Memory B cell (primary cell): ENCODE results near the gene VAV3.
A peak's percentile ranks its signal among the peaks of the same experiment; 100 is the strongest.
"Not testable (repeated sequence)": the region's sequence is repeated elsewhere in the genome, so short reads cannot be mapped to it uniquely, and the experiment has no call there.

Source experiments
- ATAC-seq: fragments of 150-1000 bp; cut with Tn5 transposase; 2 replicates; pipeline ENCODE4 v1.10.0; 2021; ENCODE audit warnings: low read depth, mild to moderate bottlenecking, moderate library complexity
- DNase-seq, 2 donors: peaks; one replicate each; pipeline ENCODE4 v3.0.0; 2022; ENCODE audit warnings: low spot score in 2 of 2
- H3K27ac Mint-ChIP-seq: one replicate; pipeline ENCODE4 v1.8.0; 2022; ENCODE audit warnings: mild to moderate bottlenecking, moderate library complexity, mixed read lengths
- H3K27me3 Mint-ChIP-seq: one replicate; pipeline ENCODE4 v1.8.0; 2022; ENCODE audit warnings: mixed read lengths
- H3K36me3 Mint-ChIP-seq: one replicate; pipeline ENCODE4 v1.8.0; 2022; ENCODE audit warnings: mild to moderate bottlenecking, mixed read lengths
- H3K4me1 Mint-ChIP-seq: one replicate; pipeline ENCODE4 v1.8.0; 2022; ENCODE audit warnings: mixed read lengths
- H3K4me3 Mint-ChIP-seq: one replicate; pipeline ENCODE4 v1.8.0; 2022; ENCODE audit warnings: mild to moderate bottlenecking, moderate library complexity, mixed read lengths
- H3K9me3 Mint-ChIP-seq: one replicate; pipeline ENCODE4 v1.8.0; 2022; ENCODE audit warnings: mixed read lengths

The VAV3 gene, protein sequence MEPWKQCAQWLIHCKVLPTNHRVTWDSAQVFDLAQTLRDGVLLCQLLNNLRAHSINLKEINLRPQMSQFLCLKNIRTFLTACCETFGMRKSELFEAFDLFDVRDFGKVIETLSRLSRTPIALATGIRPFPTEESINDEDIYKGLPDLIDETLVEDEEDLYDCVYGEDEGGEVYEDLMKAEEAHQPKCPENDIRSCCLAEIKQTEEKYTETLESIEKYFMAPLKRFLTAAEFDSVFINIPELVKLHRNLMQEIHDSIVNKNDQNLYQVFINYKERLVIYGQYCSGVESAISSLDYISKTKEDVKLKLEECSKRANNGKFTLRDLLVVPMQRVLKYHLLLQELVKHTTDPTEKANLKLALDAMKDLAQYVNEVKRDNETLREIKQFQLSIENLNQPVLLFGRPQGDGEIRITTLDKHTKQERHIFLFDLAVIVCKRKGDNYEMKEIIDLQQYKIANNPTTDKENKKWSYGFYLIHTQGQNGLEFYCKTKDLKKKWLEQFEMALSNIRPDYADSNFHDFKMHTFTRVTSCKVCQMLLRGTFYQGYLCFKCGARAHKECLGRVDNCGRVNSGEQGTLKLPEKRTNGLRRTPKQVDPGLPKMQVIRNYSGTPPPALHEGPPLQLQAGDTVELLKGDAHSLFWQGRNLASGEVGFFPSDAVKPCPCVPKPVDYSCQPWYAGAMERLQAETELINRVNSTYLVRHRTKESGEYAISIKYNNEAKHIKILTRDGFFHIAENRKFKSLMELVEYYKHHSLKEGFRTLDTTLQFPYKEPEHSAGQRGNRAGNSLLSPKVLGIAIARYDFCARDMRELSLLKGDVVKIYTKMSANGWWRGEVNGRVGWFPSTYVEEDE

DNA sequence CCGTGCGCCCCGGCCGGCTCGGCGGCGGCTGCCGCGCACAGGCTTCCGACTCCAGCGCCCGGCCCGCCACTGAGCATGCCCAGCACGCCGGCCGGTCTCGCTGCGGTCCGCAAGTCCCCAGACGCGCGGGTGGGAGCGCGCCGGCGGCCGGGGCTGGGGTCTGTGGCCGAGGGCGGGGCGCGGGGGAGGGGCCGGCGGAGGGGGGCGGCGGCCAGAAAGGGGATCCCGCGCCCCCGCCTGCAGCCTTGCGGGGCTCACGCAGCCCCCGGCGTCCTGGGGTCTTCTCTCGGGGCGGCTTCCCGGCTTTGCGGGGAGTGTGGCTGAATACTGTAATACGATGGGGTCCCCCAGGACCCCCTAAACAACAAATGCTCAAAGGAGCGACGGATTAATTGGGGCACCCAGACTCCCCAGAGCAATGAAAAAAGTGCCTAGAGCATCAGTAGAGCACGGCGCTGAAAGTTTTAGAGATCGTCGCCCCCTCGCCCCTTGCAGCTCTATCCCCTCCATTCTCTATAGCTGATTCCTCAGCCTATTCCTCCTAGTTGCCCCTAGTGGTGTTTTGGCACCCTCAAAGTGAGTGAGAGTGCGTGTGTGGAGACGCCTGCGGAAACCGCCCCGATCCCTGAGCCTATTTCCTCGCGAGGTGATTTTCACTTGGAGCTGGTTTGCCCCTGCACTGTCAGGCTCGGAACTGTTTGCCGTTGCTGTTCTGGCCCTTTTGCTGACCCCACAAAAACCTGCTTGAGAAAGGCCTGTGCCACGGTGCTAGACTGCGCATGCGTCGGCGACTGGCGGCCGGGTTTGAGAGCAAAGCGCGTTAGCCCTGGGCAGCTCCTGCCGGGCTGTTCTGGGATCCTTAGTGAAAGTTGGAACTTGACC lies at the start of gene VAV3:
Gene VAV3 (minus strand): TSS at position 71 of the 882 bp plus-strand sequence. CDS start 311 bp downstream, outside the sequence.
- H3K9me3 Mint-ChIP-seq = no peaks in the 10 kb centered on the region
- H3K4me3 Mint-ChIP-seq = peak within 1 kb of the TSS; percentile 97
- no peaks in the 10 kb centered on the region for H3K27me3 Mint-ChIP-seq
- DNase-seq (peak; percentile 59 to 64), ATAC-seq (peak; percentile 58)
- H3K36me3 Mint-ChIP-seq = no peaks in the 10 kb centered on the region
- H3K4me1 Mint-ChIP-seq = peaks cover 15% of the 10 kb centered on the region
- H3K27ac Mint-ChIP-seq = peak within 1 kb of the TSS; percentile 97

DNA sequence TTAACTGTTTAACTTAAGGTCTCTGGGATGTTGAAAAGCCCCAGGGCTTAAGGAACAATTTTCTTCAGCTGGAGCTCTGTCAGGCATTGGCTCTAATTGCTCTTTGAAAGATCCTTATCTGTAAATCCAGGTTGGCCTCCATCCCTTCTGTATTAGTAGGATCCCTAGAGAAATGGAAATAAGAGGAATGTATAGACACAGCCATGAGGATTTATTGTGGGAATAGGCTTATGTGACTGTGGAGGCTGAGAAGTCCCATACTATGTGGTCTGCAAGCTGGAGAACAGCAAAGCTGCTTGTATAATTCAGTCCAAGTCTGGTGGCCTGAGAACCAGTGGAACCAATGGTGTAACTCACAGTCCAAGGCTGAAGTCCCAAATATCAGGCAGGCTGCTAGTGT lies 47.6 kb upstream of the VAV3 start:
- H3K27ac Mint-ChIP-seq = no peak overlapping the region
- no peak overlapping the region for H3K4me3 Mint-ChIP-seq
- no peaks in the 10 kb centered on the region for H3K9me3 Mint-ChIP-seq
- ATAC-seq (no peak), DNase-seq (no peak)
- peaks cover 2% of the 10 kb centered on the region for H3K27me3 Mint-ChIP-seq
- H3K36me3 Mint-ChIP-seq = no peaks in the 10 kb centered on the region
- peaks cover 3% of the 10 kb centered on the region for H3K4me1 Mint-ChIP-seq

DNA sequence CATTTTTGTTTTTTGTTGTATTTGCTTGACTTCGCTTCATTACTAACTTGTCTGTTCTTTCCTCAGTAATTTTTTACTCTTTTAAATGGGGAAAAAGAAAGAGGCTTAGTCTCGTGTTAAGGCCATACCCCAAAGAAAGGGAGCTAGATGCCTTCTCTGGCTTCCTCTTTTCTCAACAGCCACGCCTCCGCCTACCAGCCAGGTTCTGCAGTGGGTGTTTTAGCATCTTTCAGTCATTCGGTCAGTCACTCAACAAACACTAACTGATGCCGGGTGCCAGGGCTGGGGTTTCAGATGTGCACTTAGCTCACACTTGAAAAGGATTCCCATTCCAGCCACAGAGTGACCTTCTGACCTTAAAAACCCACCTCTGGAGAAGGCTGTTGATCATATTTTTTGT lies 46.3 kb upstream of the VAV3 start:
- no peak for ATAC-seq
- Mint-ChIP-seq H3K36me3 (no peaks in the 10 kb centered on the region), H3K27me3 (peaks cover 2% of the 10 kb centered on the region), H3K4me3 (no peak overlapping the region), H3K4me1 (peaks cover 6% of the 10 kb centered on the region), H3K27ac (no peak overlapping the region), H3K9me3 (no peaks in the 10 kb centered on the region)
- DNase-seq = no peak

DNA sequence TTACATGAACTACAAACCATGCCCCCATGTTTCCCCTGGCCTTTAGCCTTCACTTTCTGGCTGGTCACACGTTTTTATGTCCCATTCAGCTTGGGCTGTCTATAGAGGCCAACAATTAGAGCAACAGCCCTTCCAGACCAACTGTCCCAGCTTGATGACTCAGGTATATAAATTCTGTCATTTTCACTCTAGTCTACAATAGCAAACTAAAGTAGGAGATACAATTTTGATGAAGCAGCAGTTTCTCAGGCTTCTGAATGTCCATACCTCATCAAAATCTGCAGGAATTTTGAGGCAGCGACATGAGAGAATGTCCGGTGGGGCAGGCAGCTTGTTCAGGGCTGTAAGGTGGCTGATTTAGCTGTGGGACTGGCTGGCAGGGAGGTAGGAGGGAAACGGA lies 45.6 kb upstream of the VAV3 start:
- H3K4me3 Mint-ChIP-seq = no peak overlapping the region
- H3K36me3 Mint-ChIP-seq = no peaks in the 10 kb centered on the region
- peaks cover 6% of the 10 kb centered on the region for H3K4me1 Mint-ChIP-seq
- H3K27ac Mint-ChIP-seq = no peak overlapping the region
- ATAC-seq = no peak
- H3K27me3 Mint-ChIP-seq = peaks cover 2% of the 10 kb centered on the region
- DNase-seq = no peak
- H3K9me3 Mint-ChIP-seq = no peaks in the 10 kb centered on the region

DNA sequence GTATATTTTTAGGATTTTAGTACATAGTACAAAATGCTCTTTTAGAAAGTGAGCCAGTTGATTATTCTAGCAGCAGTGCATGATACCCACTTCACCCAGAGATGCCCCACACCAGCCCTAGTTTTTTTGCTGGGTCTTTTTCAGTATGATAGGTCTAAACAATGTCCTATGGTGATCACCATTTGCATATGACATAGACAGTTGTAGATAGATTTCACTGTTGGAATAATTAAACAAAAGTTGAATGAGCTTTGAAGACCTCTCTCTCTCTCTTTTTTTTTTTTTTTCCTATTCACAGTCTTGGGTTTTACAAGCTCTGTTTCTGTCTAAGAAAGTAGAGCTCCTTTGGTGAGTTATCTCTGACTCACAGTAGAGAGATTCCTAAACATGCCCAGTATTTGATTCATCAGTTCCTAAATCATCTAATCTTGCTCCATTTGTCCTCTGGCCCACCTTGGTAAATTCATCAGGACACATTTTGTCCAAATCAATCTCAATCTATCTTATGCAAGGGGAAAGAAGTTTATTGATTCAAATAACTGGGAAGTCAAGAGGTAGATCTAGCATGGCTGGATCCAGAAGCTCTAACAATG lies 44.7 kb upstream of the VAV3 start:
- Mint-ChIP-seq H3K4me3 (no peak overlapping the region), H3K27me3 (peaks cover 2% of the 10 kb centered on the region), H3K4me1 (peaks cover 6% of the 10 kb centered on the region), H3K36me3 (no peaks in the 10 kb centered on the region), H3K27ac (no peak overlapping the region), H3K9me3 (no peaks in the 10 kb centered on the region)
- DNase-seq (no peak), ATAC-seq (no peak)

DNA sequence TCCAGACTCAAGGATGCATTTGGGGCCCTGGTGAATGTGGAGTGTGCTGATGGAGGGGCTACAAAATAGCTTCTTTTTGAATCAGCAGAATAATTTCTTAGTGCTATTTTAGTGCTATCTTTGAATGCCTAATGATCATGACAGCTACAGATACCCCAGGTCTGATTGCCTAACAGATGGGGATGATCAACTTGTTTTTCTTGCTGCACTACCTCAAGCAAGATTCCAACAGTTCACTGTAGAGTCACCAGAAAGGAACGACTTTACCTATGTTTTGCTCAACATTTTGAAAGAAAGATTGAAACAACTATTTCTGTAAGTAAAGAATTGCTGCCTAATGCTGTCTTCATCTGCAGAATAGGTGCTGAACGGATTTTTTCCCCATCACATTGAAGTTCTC lies 42.6 kb upstream of the VAV3 start:
- no peak overlapping the region for H3K4me3 Mint-ChIP-seq
- no peaks in the 10 kb centered on the region for H3K27me3 Mint-ChIP-seq
- peaks cover 6% of the 10 kb centered on the region for H3K4me1 Mint-ChIP-seq
- DNase-seq (no peak), ATAC-seq (no peak)
- H3K36me3 Mint-ChIP-seq = no peaks in the 10 kb centered on the region
- no peaks in the 10 kb centered on the region for H3K9me3 Mint-ChIP-seq
- no peak overlapping the region for H3K27ac Mint-ChIP-seq

DNA sequence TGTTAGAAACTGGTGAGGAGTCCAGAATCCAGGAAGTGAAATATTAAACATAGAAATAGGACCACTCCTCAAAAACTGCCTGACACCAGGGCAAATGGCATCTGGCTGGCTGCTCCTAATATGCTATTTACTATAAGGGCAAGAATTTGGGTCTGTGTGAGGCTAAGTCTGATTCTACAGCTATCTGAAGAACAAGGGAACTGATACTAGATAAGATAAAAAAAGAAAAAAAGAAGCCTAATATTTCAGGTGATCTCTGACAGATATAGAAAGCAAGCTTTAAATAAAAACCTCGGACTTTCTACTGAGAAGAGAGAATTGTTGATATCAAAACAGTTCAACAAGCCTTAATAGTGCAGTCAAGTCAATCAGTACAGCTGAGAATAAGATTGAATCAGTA lies 42.1 kb upstream of the VAV3 start:
- no peak for DNase-seq

DNA sequence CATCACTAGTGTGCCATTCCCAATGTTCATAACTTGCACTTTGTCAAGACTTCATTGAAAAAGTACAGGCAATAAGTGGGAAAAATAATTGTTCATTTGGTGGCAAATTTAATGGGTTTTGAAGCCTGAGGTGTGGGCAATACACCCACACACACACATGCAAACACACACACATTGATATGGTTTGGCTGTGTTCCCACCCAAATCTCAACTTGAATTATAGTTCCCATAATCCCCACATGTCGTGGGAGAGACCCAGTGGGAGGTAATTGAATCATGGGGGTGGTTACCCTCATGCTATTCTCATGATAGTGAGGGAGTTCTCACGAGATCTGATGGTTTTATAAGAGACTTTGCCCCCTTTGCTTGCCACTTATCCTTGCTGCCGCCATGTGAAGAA lies 39.9 kb upstream of the VAV3 start:
- DNase-seq, H3K4me3 Mint-ChIP-seq, H3K9me3 Mint-ChIP-seq, H3K36me3 Mint-ChIP-seq, H3K27ac Mint-ChIP-seq, H3K4me1 Mint-ChIP-seq, ATAC-seq, H3K27me3 Mint-ChIP-seq: not testable (repeated sequence)

More for the DNA sequence above, 42.1 kb upstream of the VAV3 start:
- Mint-ChIP-seq H3K36me3 (no peaks in the 10 kb centered on the region), H3K27ac (no peak overlapping the region), H3K27me3 (no peaks in the 10 kb centered on the region), H3K9me3 (no peaks in the 10 kb centered on the region), H3K4me1 (peaks cover 6% of the 10 kb centered on the region), H3K4me3 (no peak overlapping the region)
- no peak for ATAC-seq

DNA sequence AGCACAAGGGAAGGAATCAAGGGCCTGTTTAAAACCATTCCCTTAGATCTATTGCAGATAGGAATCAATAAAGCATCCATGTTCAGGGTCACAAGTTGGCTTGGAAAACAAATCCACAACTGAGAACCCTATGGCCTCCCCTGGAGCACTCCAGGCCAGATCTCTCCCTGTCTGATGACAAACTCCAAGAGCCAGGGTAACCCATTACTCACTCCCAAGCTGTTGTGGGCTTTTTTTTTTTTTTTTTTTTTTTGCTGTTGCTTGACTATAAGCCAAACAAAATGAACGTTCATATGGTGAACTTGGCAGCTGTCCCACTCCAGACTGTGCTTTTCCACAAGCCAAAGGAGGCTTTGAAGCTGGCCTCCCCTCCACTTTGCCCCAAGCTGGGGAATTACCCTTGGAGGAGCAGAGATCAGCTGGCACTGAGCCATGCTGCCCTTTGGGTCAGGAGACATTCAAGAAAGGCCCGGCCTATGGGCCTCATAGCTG lies 35.7 kb upstream of the VAV3 start:
- Mint-ChIP-seq H3K4me1 (no peaks in the 10 kb centered on the region), H3K9me3 (no peaks in the 10 kb centered on the region), H3K36me3 (no peaks in the 10 kb centered on the region), H3K27me3 (no peaks in the 10 kb centered on the region), H3K4me3 (no peak overlapping the region), H3K27ac (no peak overlapping the region)
- DNase-seq = no peak
- ATAC-seq = no peak

DNA sequence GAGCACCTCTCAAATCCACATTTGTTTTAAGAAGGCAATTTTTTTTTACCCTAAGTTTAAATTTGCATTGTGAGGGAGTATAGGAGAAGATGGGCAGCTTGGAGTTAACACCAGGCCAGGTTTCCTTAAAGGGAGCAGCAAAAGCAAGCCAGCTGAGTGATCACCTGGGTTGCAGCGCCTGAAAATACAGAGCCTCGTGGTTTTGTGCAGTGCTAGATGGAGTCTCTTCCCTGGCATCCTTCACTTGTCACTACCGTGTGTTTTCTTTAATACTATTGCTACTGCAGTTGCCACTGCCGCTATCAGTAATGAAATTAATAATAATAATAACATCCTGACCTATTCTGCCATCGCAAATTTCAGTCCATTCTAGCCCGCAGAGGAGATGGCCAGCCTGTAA lies 35.2 kb upstream of the VAV3 start:
- no peaks in the 10 kb centered on the region for H3K4me1 Mint-ChIP-seq
- DNase-seq (no peak), ATAC-seq (no peak)
- H3K27ac Mint-ChIP-seq = no peak overlapping the region
- no peaks in the 10 kb centered on the region for H3K27me3 Mint-ChIP-seq
- H3K4me3 Mint-ChIP-seq = no peak overlapping the region
- no peaks in the 10 kb centered on the region for H3K9me3 Mint-ChIP-seq
- no peaks in the 10 kb centered on the region for H3K36me3 Mint-ChIP-seq

DNA sequence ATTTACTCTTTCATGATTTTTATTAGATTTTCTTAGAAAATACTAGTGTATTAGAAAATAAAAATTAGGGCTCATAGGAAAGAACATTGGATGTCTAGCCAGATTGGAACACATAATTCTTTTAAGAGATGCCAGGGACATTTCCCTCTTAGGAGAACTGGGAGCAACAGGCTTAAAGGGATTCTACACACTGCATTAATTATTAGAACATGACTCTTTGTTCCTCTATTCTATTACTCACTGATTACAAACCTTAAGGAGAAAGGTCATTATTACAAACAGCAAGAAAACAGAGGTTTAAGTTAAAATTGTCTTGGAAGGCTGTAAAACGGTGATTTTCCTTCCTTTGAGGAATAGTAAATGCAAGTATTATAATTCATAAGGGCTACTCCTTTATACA lies 32.9 kb upstream of the VAV3 start:
- ATAC-seq = no peak
- no peak overlapping the region for H3K27ac Mint-ChIP-seq
- DNase-seq = no peak
- H3K27me3 Mint-ChIP-seq = no peaks in the 10 kb centered on the region
- no peaks in the 10 kb centered on the region for H3K9me3 Mint-ChIP-seq
- H3K4me3 Mint-ChIP-seq = no peak overlapping the region
- H3K4me1 Mint-ChIP-seq = no peaks in the 10 kb centered on the region
- no peaks in the 10 kb centered on the region for H3K36me3 Mint-ChIP-seq

DNA sequence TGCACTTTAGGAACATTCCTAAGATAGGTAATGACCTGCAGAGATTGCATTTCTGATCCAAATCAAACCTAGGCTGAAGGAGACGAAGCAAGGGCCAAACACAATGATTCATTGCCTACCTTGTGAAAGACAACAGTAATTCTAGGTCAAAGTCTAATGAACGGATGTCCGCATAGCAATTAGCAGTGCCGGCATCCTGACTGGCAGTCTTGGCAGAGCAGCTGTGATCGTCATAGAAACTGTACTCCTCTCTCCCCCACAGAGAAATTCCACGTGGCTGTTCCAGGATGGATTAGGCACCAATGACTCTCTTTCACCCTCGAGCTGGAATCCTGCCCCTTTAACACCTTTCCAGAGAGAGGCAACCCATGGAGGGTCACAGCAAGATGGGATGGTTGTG lies 28.9 kb upstream of the VAV3 start:
- H3K4me1 Mint-ChIP-seq = no peaks in the 10 kb centered on the region
- no peaks in the 10 kb centered on the region for H3K27me3 Mint-ChIP-seq
- DNase-seq (no peak), ATAC-seq (no peak)
- no peak overlapping the region for H3K27ac Mint-ChIP-seq
- no peaks in the 10 kb centered on the region for H3K9me3 Mint-ChIP-seq
- no peaks in the 10 kb centered on the region for H3K36me3 Mint-ChIP-seq
- H3K4me3 Mint-ChIP-seq = no peak overlapping the region

DNA sequence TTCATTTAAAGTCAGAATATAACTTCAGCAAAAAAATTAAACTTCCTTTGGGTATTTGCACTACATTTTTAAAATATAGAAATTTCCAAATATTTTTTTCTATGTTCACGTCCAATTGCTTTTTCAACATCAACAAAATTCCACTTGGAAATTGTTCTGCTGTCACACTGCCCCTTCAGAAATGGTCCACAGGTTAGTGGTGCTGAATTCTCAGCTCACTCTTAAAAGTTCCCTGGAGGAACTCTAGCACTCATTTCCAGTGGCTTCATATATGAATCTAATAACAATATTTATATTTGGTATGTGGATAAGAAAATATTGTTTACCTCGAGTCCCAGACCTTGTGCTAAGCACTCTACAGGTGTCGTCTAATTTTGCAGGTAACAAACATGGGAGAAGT lies 27.4 kb upstream of the VAV3 start:
- ATAC-seq (no peak), DNase-seq (no peak)
- no peaks in the 10 kb centered on the region for H3K4me1 Mint-ChIP-seq
- no peak overlapping the region for H3K27ac Mint-ChIP-seq
- H3K36me3 Mint-ChIP-seq = no peaks in the 10 kb centered on the region
- H3K9me3 Mint-ChIP-seq = no peaks in the 10 kb centered on the region
- no peaks in the 10 kb centered on the region for H3K27me3 Mint-ChIP-seq
- no peak overlapping the region for H3K4me3 Mint-ChIP-seq
